ENCODE data around the gene CPXM2. TPM values are rescaled to one million over a fixed set of nuclear protein-coding genes. Genes with fewer than 3 reads are reported as not detected.

The CPXM2 gene
- total and polyA plus RNA-seq, 10 of the 15 experiments (the other 5 are each of a cell fraction or from before 2014, with no cell fraction given), result 0.08 to 1.1 (median 0.58) TPM

GRCh38 chr10:123837756-123838155 lies 53.9 kb downstream of the CPXM2 start:
- no peak overlapping the region for H3K27ac ChIP-seq (ENCODE audit: control insufficient read depth, insufficient read depth)
- no peaks in the 10 kb centered on the region for H4K20me1 ChIP-seq (ENCODE audit: control insufficient read depth, insufficient read depth)
- ChIA-PET CTCF (interaction anchor here (0.6 to 1.0 kb wide), 3 partner anchors 10 to 86 kb away, joined by 3 to 4 read pairs (median 3); no protein-coding TSS in a partner anchor), SMC1A (ENCODE audit: uncharacterized antibody, unreplicated experiment) (interaction anchor here (0.8 to 9.4 kb wide), 3 partner anchors 11 to 59 kb away, joined by 3 to 158 read pairs (median 3); no protein-coding TSS in a partner anchor), RAD21 (ENCODE audit: unreplicated experiment) (interaction anchor here (4.9 kb wide), 1 partner anchor 9 kb away, joined by 77 read pairs; no protein-coding TSS in a partner anchor), POLR2A (no interaction called here)
- intact Hi-C loops (cut with micrococcal nuclease; ENCODE audit: unreplicated experiment), result no loop called here
- in situ Hi-C loops (cut with MboI), result no loop called here
- H2AFZ ChIP-seq (ENCODE audit: control insufficient read depth, low read depth, low read length), result no peak overlapping the region
- TF ChIP-seq SREBF1 (IDR thresholded peaks at IDR 0.05; ENCODE audit: low read length), result no peak
- TF ChIP-seq SMC3 (IDR thresholded peaks at IDR 0.05; ENCODE audit: borderline replicate concordance, low read length), result no peak
- TF ChIP-seq RBBP5 (conservative IDR thresholded peaks at IDR 0.05), result no peak
- no peak for TF ChIP-seq ATF3 (IDR thresholded peaks at IDR 0.05; ENCODE audit: borderline replicate concordance, extremely low read depth, low read depth, low read length)
- TF ChIP-seq GABPA (IDR thresholded peaks at IDR 0.05; ENCODE audit: low read depth), result no peak
- no peak for TF ChIP-seq ZNF274 (IDR thresholded peaks at IDR 0.05; ENCODE audit: insufficient read depth, insufficient read length)
- no peak for TF ChIP-seq FOXK2 (IDR thresholded peaks at IDR 0.05)
- TF ChIP-seq, protein P1, sequence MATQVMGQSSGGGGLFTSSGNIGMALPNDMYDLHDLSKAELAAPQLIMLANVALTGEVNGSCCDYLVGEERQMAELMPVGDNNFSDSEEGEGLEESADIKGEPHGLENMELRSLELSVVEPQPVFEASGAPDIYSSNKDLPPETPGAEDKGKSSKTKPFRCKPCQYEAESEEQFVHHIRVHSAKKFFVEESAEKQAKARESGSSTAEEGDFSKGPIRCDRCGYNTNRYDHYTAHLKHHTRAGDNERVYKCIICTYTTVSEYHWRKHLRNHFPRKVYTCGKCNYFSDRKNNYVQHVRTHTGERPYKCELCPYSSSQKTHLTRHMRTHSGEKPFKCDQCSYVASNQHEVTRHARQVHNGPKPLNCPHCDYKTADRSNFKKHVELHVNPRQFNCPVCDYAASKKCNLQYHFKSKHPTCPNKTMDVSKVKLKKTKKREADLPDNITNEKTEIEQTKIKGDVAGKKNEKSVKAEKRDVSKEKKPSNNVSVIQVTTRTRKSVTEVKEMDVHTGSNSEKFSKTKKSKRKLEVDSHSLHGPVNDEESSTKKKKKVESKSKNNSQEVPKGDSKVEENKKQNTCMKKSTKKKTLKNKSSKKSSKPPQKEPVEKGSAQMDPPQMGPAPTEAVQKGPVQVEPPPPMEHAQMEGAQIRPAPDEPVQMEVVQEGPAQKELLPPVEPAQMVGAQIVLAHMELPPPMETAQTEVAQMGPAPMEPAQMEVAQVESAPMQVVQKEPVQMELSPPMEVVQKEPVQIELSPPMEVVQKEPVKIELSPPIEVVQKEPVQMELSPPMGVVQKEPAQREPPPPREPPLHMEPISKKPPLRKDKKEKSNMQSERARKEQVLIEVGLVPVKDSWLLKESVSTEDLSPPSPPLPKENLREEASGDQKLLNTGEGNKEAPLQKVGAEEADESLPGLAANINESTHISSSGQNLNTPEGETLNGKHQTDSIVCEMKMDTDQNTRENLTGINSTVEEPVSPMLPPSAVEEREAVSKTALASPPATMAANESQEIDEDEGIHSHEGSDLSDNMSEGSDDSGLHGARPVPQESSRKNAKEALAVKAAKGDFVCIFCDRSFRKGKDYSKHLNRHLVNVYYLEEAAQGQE (IDR thresholded peaks at IDR 0.05; ENCODE audit: low read depth, low read length), result no peak
- TF ChIP-seq MXI1 (IDR thresholded peaks at IDR 0.05; ENCODE audit: low read depth, low read length), result no peak
- no peak for TF ChIP-seq RAD21 (IDR thresholded peaks at IDR 0.05; ENCODE audit: insufficient read depth, low read depth, low read length)
- H3K9me3 ChIP-seq (replicated peaks; ENCODE audit: control insufficient read depth, insufficient read depth, low read length), result no peaks in the 10 kb centered on the region
- DNase-seq (ENCODE audit: low read depth, low spot score) (no peak), ATAC-seq (no peak), FAIRE-seq (no peak)
- BruUV-seq (replicated peaks), result no TSS peak
- no peak overlapping the region for H3K4me3 ChIP-seq
- no peak overlapping the region for H3K4me2 ChIP-seq (ENCODE audit: control insufficient read depth, insufficient read depth)
- peaks cover 11% of the 10 kb centered on the region for H3K4me1 ChIP-seq (ENCODE audit: control insufficient read depth, insufficient read depth, low read length)
- H3K79me2 ChIP-seq (ENCODE audit: control insufficient read depth, insufficient read depth, low read length), result no peaks in the 10 kb centered on the region
- no peaks in the 10 kb centered on the region for H3K36me3 ChIP-seq (ENCODE audit: control insufficient read depth in 2 of 2, insufficient read depth in 2 of 2, low read length in 1 of 2)
- H3K9ac ChIP-seq (ENCODE audit: control insufficient read depth, insufficient read depth, low read length), result no peak overlapping the region
- no peaks in the 10 kb centered on the region for H3K27me3 ChIP-seq (replicated peaks in 1 of 2; ENCODE audit: control insufficient read depth in 2 of 2, insufficient read depth in 2 of 2, low read length in 1 of 2)
- 26% methylated on average over 6 of the region's 6 CpGs for WGBS (ENCODE audit: insufficient coverage, insufficient replicate concordance, low lambda C conversion rate, missing lambda C conversion rate)
